HG03066 (cell line): Measurements from ENCODE around the gene SLC8A1.

Experiments
- ATAC-seq: cut with Tn5 transposase; IDR thresholded peaks from one replicate; pipeline ENCODE4 v1.9.1; 2021; ENCODE audit warnings: low read depth; ENCODE audit not compliant: unreplicated experiment

Gene SLC8A1

GRCh38 chr2:40451918-40452605 lies at the start of gene SLC8A1:
Gene SLC8A1 (minus strand): TSS chr2:40452090.
- ATAC-seq: no peak

- no peak for ATAC-seq
Measured at GRCh38 chr2:40499437-40499836, 47.5 kb upstream of the SLC8A1 start.

- no peak for ATAC-seq
Measured at GRCh38 chr2:40497251-40497859, 45.5 kb upstream of the SLC8A1 start.

DNA sequence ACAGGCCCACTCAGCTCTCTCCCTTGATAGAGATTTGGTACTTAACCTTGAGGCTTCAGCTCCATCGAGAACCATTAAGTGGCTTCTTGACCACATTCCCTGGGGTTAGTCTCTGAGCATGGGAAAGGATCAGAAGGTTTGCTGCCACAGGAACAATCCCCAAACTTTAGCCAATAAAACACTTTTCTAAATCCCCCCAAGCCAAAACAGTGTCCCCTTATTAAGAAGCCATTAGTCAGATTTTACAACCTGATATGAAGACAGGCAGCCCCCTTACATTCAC lies 37.7 kb upstream of the SLC8A1 start:
- ATAC-seq: no peak

DNA sequence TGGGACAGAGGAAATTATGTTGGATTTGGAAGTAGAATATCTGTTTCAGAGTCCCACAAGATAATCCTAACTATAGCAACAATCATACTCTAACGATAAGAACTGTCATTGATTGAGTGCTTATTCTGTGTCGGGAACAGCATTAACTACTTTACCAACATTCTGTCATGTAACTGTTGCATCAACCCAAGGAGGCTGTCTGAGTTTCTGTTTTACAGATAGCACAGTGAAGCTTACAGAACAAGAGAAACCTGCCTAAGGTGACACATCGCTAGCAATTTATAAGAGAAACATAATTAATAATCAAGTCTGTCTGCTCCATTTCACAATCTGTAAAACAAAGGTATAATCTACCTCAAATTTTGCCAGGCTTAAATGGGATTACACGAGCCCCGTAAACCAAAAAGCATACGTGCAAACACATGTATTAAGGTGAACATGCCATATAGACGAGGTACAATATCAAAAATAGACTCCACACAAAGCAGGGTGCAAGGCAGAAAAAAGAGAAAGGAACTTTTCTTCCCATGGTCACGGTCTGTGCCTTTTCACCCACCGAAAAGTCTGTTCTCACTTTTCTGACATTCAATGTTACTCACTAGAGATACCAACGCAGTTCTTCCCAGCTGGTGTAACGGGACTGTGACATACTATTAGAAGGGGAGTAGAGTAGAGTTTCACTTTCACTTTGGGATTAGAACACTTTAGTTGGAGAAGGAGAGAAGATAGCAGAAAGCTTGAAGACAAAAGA lies 37.2 kb upstream of the SLC8A1 start:
- no peak for ATAC-seq

DNA sequence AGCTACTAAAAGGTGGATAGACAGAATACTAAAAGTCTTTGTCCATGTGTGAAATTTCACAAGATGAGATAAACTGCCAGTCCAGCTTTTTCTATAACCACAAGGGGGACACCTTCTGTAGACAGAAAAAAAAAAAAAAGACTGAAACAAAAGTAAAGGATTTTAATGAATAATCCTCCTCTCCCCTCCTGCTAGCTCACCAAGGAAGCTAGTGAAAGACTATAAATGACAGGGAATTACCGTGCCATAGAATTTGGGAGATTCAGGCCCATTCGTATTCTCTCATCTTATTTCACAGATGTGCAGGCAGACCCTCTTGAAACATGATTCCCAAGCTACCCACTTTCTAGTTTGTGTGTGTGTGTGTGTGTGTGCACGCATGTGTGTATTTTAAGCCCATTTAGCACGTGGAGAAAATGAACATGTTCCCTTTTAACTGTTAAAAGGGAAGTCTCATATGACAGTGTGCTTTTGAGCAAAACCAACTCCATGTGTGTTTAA lies 36.3 kb upstream of the SLC8A1 start:
- ATAC-seq: no peak

DNA sequence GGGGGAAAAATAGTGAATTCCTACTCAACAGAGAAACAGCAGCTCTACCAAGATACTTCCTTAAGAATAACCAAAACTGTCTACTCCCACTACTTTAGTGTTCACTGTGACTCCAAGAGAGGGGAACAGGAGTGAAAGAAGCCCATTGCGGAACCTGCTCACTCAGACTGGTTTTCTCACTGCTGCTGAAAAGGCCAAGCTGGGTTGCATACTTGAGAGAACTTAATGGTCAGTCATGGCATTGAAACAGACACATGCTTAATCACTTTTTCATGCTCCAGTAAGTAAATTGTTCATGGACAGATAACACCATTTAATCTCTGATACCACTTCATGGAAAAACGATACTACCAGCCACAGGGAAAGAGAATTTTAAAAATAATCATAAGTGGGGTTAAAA lies 35.7 kb upstream of the SLC8A1 start:
- ATAC-seq: no peak

GRCh38 chr2:40485854-40486253 lies 34.0 kb upstream of the SLC8A1 start:
- no peak for ATAC-seq

DNA sequence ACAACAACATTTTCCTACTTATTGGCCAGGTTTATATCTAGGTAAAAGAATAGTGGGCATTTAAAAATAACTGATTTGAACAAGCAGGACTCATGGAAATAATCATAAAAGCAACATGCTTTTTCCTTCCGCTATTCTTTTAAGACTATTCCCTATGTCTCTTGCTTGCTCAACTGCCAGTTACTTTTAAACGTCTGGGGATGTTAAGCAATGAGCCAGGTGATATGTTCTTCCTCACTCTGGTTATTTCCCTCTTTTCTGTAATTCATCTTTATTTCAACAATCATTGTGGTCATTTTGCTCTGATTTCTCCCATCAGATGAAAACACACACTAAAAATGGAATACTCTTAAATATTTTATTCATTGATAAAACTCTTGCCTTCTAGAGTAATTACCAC lies 33.4 kb upstream of the SLC8A1 start:
- no peak for ATAC-seq

DNA sequence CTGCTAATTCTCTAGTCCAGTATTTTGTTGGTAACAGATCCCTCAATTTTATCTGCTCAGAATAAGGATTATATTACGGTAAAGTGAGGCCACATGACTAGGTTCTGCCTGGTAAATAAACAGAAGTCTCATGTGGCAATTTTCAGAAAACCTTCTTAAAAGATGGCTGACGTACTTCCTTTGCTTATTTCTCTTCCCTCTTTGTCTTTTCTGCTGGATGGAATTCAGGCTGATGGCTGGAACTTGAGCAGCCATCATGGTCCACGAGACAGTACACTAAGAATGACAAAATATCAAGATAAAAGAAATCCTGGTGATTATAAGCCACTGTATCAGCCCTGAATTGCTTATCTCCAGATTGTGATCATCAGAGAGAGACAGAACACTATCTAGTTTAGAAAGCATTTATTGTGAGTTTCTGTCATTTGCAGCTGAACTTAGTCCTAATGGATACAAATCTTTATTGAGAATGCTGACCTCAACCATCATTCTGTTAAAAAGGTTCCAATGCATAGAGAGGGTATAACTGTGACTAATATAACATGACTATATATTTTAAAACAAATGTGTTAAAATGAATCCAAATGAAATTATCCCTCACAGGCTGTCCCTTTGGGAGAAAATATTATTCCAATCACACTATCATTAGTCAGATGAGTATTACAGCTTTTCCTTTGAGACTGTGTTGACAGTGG lies 31.8 kb upstream of the SLC8A1 start:
- ATAC-seq: no peak

GRCh38 chr2:40480596-40480995 lies 28.7 kb upstream of the SLC8A1 start:
- no peak for ATAC-seq

- no peak for ATAC-seq
Measured at GRCh38 chr2:40480073-40480472, 28.2 kb upstream of the SLC8A1 start.

- no peak for ATAC-seq
Measured at GRCh38 chr2:40477361-40477760, 25.5 kb upstream of the SLC8A1 start.

- ATAC-seq: no peak
Measured at GRCh38 chr2:40476436-40476835, 24.5 kb upstream of the SLC8A1 start.

DNA sequence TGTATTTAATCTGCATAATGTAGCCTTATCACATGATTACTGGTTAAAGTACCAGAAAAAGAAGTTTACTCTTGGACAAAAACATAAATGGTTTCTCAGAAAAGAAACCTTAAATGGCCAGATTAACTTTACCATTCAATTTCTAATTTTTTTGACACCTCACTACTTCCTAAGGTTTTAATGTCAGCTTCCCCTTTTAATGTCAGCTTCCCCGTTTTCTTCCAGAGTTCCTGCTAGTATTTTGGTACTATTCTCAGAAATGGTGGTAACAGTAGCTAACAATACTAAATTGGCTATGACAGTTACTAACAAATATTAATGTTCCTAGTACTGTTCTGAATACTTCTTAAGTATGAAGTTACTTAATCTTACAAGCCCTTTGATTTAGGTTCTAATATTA lies 22.4 kb upstream of the SLC8A1 start:
- ATAC-seq: no peak

DNA sequence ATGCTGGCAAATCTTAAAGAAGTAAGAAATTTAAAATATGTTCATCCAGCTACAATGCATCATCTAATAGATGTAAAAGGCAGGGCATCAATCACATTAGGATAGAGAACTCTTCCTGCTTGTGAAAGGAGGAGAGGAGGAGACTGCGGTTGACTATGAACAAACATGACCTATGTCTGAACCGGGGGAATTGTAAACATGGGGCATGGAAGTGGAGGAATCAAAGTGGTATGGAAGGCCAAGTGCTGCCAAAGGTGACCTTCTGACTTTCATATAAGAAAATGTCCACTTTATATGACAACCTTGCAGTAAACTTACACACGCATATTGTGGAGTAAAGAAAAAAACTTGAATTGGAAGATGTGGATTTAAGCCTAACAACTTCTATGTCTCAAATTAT lies 20.0 kb upstream of the SLC8A1 start:
- no peak for ATAC-seq

- ATAC-seq: no peak
Measured at GRCh38 chr2:40470822-40471813, 19.2 kb upstream of the SLC8A1 start.

DNA sequence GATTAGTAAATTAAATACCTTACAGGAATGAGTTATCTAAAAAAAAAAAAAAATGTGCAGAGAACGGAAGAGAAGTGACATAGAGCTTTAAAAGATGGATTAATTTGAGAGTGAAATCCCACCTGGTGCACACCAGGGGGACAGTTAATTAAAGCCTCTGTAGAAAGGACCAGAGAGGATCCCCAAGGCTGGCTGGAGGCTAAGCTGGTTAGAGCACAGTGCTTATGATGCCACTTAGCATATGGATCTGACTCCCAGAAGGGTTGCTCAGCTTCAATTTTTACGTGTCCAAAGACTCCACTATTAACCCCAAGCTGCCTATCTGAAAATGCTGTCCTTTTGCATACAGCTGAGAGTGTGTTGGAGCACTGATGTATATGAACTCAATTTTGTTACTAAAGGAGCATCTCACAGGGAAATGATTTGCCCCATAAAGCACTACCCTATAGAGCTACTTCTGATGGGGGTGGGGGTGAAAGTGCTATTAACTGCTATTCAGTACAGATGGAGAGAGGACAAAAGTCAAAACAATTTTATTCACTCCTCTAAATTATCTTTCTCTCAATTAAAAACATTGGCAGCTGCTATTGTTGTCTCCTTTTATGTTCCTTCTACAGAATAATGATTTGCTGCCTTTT lies 15.2 kb upstream of the SLC8A1 start:
- ATAC-seq: no peak

- ATAC-seq: no peak
Measured at GRCh38 chr2:40466332-40466906, 14.5 kb upstream of the SLC8A1 start.
